Spleen (tissue), 11 donors: ENCODE measurements around the gene HDAC7. TPM values are rescaled to one million over a fixed set of nuclear protein-coding genes. Genes with fewer than 3 reads are reported as not detected.
A peak's percentile ranks its signal among the peaks of the same experiment; 100 is the strongest.
"Not testable (repeated sequence)": the region's sequence is repeated elsewhere in the genome, so short reads cannot be mapped to it uniquely, and the experiment has no call there.

Source experiments
- DNase-seq: peaks from one replicate; pipeline ENCODE4 v3.0.0-alpha.2; 2020
- H3K27ac ChIP-seq, 8 donors: fragments of 200-600 bp; sonication (generic) in 7 of 8; 1 replicate in 4 of 8; 2 replicates in 4 of 8; pipeline versions ENCODE4 v1.5.0 to v1.8.0; 2016 to 2021; ENCODE audit warnings: inconsistent platforms in 4 of 8, mild to moderate bottlenecking in 4 of 8, moderate library complexity in 1 of 8
- H3K27me3 ChIP-seq, 7 donors: fragments of 200-600 bp; sonication (generic) in 6 of 7; replicated peaks in 1 of 7; 1 replicate in 4 of 7; 2 replicates in 3 of 7; pipeline versions ENCODE4 v1.5.0 to v1.8.0; 2016 to 2021; ENCODE audit warnings: inconsistent platforms in 3 of 7, mild to moderate bottlenecking in 1 of 7
- H3K36me3 ChIP-seq, 6 donors: fragments of 200-600 bp; sonication (generic) in 5 of 6; 1 replicate in 4 of 6; 2 replicates in 2 of 6; pipeline versions ENCODE4 v1.5.0 to v1.8.0; 2016 to 2021; ENCODE audit warnings: inconsistent platforms in 2 of 6
- H3K4me1 ChIP-seq, 6 donors: fragments of 200-600 bp; sonication (generic) in 5 of 6; 1 replicate in 3 of 6; 2 replicates in 3 of 6; pipeline versions ENCODE4 v1.5.0 to v1.8.0; 2016 to 2021; ENCODE audit warnings: inconsistent platforms in 3 of 6
- H3K4me3 ChIP-seq, 8 donors: fragments of 200-600 bp; sonication (generic) in 7 of 8; 1 replicate in 4 of 8; 2 replicates in 4 of 8; pipeline versions ENCODE4 v1.5.0 to v1.8.0; 2016 to 2021; ENCODE audit warnings: inconsistent platforms in 4 of 8, mild to moderate bottlenecking in 4 of 8, moderate library complexity in 2 of 8
- H3K9me3 ChIP-seq, 8 donors: fragments of 200-600 bp; sonication (generic) in 7 of 8; 1 replicate in 4 of 8; 2 replicates in 4 of 8; pipeline versions ENCODE4 v1.5.0 to v1.8.0; 2016 to 2021; ENCODE audit warnings: inconsistent platforms in 4 of 8
- POLR2A ChIP-seq, 3 donors: fragments of 450-650 bp; IDR thresholded peaks; one replicate each; pipeline ENCODE4 v1.5.1; 2017; ENCODE audit warnings: antibody characterized with exemption in 3 of 3, mild to moderate bottlenecking in 1 of 3
- POLR2AphosphoS5 ChIP-seq, 3 donors: sonication (generic); formaldehyde crosslinking; IDR thresholded peaks; one replicate each; pipeline ENCODE4 v1.5.1; 2017; ENCODE audit warnings: antibody characterized with exemption in 3 of 3
- WGBS, 5 donors: extraction: QIAGEN DNeasy Blood & Tissue Kit in 3 of 5; methylation state at CpG; one replicate each; pipeline versions ENCODE4 v1.1.5 to v1.1.7; 2013 to 2018; 5-methylcytosine and 5-hydroxymethylcytosine counted together
- intact Hi-C: fragments of 100-400 bp; cut with DNase I; formaldehyde crosslinking; loops from one replicate; pipeline ENCODE4 v1.15.0; 2023; ENCODE audit warnings: low total_unique reads
- polyA plus RNA-seq, 3 donors: library from polyadenylated mRNA; stranded (reverse); fragments of 200-250 nt; gene quantifications; one replicate each; pipeline ENCODE4 v1.2.1, GENCODE V29; 2013
- total RNA-seq, 7 donors: library from RNA; depleted of rRNA in 3 of 7; stranded (reverse); fragments of >200 nt in 3 of 7; fragmentation: NEBNext Ultra II Directional in 4 of 7; extraction: Animal tissue kit (Norgen Biotek cat#: 25700) in 4 of 7; gene quantifications; one replicate each; pipeline versions ENCODE4 v1.1.0 to v1.2.1, GENCODE V29; 2016 to 2021
- TF ChIP-seq, protein P1 (sequence below), 11 experiments: fragments of 200-600 bp in 7 of 11; fragments of 450-650 bp in 4 of 11; sonication (generic) in 4 of 11; IDR thresholded peaks in 8 of 11; conservative IDR thresholded peaks in 3 of 11; 1 replicate in 7 of 11; 2 replicates in 4 of 11; pipeline versions ENCODE4 v1.4.0 to v1.8.0; 2016 to 2021; ENCODE audit warnings: antibody characterized with exemption in 11 of 11, inconsistent platforms in 4 of 11, mild to moderate bottlenecking in 1 of 11
- donor health status: healthy with polysubstance abuse.
- donor health status: DM: no; HTN: no; CAD: no; lungs with moderate emphysema.
- donor health status: DM: no; HTN: no; CAD: no.
- donor health status: Bipolar disorder and iron deficiency.
- donor health status: healthy.
- donor health status: DM: no; HTN: no; CAD: no.
- donor health status: DM: yes; HTN: yes; CAD: no.

Gene HDAC7
- total and polyA plus RNA-seq, 10 donors = 39.6 to 158 (median 101) TPM

- Histone ChIP-seq H3K27ac (peak overlapping the region; percentile 91 to 98 (median 96)), H3K27me3 (no peaks in the 10 kb centered on the region), H3K4me3 (peak overlapping the region in 7 of 8 donors; percentile 71 to 82 (median 79)), H3K36me3 (peaks cover 0 to 11% (median 0%) of the 10 kb centered on the region in 6 donors), H3K9me3 (no peaks in the 10 kb centered on the region), H3K4me1 (peaks cover 64 to 93% (median 76%) of the 10 kb centered on the region in 6 donors)
- no peak for TF ChIP-seq POLR2AphosphoS5 (IDR thresholded peaks at IDR 0.05)
- TF ChIP-seq, protein P1, sequence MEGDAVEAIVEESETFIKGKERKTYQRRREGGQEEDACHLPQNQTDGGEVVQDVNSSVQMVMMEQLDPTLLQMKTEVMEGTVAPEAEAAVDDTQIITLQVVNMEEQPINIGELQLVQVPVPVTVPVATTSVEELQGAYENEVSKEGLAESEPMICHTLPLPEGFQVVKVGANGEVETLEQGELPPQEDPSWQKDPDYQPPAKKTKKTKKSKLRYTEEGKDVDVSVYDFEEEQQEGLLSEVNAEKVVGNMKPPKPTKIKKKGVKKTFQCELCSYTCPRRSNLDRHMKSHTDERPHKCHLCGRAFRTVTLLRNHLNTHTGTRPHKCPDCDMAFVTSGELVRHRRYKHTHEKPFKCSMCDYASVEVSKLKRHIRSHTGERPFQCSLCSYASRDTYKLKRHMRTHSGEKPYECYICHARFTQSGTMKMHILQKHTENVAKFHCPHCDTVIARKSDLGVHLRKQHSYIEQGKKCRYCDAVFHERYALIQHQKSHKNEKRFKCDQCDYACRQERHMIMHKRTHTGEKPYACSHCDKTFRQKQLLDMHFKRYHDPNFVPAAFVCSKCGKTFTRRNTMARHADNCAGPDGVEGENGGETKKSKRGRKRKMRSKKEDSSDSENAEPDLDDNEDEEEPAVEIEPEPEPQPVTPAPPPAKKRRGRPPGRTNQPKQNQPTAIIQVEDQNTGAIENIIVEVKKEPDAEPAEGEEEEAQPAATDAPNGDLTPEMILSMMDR (IDR thresholded peaks at IDR 0.05 in 8 of 11, conservative IDR thresholded peaks at IDR 0.05 in 3 of 11) = no peak
- TF ChIP-seq POLR2A (IDR thresholded peaks at IDR 0.05) = no peak
- WGBS, 5 donors = 21 to 53% (median 47%) methylated on average over 3 of the region's 3 CpGs
- DNase-seq = peak; percentile 74
- intact Hi-C loops = no loop called here
These were observed 1.7 kb downstream of the HDAC7 start for GRCh38 chr12:47818007-47818376.

DNA sequence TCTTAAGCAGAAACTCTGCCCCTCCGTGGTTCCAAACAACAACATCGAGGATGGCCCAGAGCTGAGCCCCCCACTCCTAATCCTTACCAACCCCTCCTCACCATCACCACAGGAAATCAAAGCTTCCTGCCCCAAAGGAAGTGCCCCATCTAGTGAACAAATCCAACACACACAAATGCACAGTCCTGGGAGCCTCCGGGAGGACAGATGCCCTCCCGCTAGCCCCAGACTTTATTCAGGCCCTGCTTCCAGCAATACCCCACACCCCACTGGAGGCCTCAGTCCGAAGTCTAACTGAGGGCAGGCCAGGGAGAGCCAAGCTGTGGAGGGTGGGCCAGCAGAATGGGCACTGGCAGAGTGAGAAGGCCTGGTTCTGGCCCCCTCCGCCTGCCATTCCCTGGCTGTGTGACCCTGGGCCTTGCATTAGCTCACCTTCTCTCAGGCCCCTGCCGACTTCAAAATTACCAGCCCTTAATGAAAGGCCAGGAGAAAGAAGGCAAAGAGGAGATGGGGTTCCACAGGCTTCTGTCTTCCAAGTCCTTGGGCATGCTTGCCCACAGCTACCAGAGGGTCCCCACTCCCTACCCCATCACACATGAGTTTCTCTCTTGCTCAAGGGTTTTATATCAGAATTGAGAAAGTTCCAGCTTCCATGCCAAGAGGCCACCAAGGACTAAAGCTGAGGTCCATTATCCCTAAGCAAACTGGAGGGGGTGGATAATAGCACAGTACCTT, 2.3 kb downstream of the HDAC7 start:
- intact Hi-C loops = no loop called here
- 11 to 17% (median 14%) methylated on average over 7 of the region's 7 CpGs for WGBS, 5 donors
- Histone ChIP-seq H3K27ac (peak overlapping the region; percentile 91 to 98 (median 96)), H3K4me1 (peaks cover 62 to 93% (median 82%) of the 10 kb centered on the region in 6 donors), H3K36me3 (peaks cover 0 to 11% (median 0%) of the 10 kb centered on the region in 6 donors), H3K9me3 (no peaks in the 10 kb centered on the region), H3K27me3 (no peaks in the 10 kb centered on the region), H3K4me3 (peak overlapping the region; percentile 12 to 82 (median 78))
- DNase-seq = peak; percentile 71
- TF ChIP-seq, protein P1 (IDR thresholded peaks at IDR 0.05 in 8 of 11, conservative IDR thresholded peaks at IDR 0.05 in 3 of 11) = peak in 4 of 11 experiments; percentile 6 to 33 (median 28)
- TF ChIP-seq POLR2A (IDR thresholded peaks at IDR 0.05) = peak in 1 of 3 donors; percentile 14
- peak; percentile 7 to 32 (median 28) for TF ChIP-seq POLR2AphosphoS5 (IDR thresholded peaks at IDR 0.05)

DNA sequence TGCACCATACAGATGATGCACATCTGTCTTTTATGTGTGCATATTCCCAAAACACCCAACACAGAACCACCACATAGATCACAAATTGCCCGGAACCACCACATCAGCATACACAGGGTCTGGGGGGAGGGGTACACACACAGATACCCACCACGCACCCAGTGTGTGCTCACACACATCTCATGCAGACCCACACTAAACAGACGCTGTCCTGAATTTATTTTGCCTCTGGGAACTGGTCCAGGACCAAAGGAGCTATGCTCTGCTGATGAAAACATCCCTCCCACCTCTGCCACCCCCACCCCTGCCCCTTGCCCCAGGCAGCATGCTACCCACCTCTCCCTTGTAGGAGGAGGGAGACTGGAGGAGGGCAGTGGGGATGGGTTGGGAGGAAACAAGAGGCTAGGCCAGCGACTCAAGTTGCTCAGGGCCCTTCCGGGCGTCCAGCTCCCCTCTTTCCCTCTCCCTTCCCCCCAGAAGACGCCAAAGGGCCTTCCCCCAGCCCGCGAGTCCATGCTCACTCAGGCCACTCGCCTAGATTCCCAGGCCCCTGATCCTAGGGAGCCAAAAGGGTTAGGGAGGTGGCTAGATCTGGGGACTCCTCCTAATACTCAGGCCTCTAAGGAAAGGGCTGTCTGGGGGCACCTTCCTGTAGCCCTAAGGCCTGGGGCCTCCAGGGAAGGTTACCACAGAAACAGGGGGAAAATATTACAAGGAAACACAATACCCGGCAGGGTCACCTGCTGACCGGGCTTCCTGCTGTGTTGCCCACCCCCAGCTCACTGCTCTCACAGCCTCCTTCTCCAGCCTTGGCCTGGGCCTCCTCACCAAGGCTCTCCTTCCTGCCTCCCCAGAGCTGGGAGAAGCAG, 3.1 kb downstream of the HDAC7 start:
- Histone ChIP-seq H3K27ac (peak overlapping the region; percentile 91 to 98 (median 96)), H3K9me3 (no peaks in the 10 kb centered on the region), H3K27me3 (no peaks in the 10 kb centered on the region), H3K4me1 (peaks cover 69 to 93% (median 88%) of the 10 kb centered on the region in 6 donors), H3K36me3 (peaks cover 0 to 11% (median 0%) of the 10 kb centered on the region in 6 donors), H3K4me3 (peak overlapping the region in 7 of 8 donors; percentile 6 to 82 (median 79))
- intact Hi-C loops = no loop called here
- TF ChIP-seq POLR2AphosphoS5 (IDR thresholded peaks at IDR 0.05) = peak in 2 of 3 donors; percentile 10 to 54
- TF ChIP-seq, protein P1 (IDR thresholded peaks at IDR 0.05 in 8 of 11, conservative IDR thresholded peaks at IDR 0.05 in 3 of 11) = no peak
- 28 to 38% (median 32%) methylated on average over 12 of the region's 12 CpGs for WGBS, 5 donors
- DNase-seq = peak; percentile 79

- H3K4me3 ChIP-seq, intact Hi-C loops, DNase-seq, H3K9me3 ChIP-seq, H3K27me3 ChIP-seq: not testable (repeated sequence)
- peaks cover 0 to 11% (median 0%) of the 10 kb centered on the region in 6 donors for H3K36me3 ChIP-seq
- H3K27ac ChIP-seq = peak overlapping the region; percentile 64 to 98 (median 96)
- H3K4me1 ChIP-seq = peaks cover 74 to 93% (median 88%) of the 10 kb centered on the region in 6 donors
- WGBS, 5 donors = 87 to 97% (median 90%) methylated on average over 5 of the region's 5 CpGs
These were observed 4.3 kb downstream of the HDAC7 start for GRCh38 chr12:47815447-47815846.
